Fibroblast of the conjunctiva (primary cell): ENCODE measurements around the gene SUPT3H.

Source experiments
- DNase-seq: peaks from one replicate; pipeline ENCODE4 v3.0.0-alpha.2; 2010; ENCODE audit warnings: low read depth

Gene SUPT3H

DNA sequence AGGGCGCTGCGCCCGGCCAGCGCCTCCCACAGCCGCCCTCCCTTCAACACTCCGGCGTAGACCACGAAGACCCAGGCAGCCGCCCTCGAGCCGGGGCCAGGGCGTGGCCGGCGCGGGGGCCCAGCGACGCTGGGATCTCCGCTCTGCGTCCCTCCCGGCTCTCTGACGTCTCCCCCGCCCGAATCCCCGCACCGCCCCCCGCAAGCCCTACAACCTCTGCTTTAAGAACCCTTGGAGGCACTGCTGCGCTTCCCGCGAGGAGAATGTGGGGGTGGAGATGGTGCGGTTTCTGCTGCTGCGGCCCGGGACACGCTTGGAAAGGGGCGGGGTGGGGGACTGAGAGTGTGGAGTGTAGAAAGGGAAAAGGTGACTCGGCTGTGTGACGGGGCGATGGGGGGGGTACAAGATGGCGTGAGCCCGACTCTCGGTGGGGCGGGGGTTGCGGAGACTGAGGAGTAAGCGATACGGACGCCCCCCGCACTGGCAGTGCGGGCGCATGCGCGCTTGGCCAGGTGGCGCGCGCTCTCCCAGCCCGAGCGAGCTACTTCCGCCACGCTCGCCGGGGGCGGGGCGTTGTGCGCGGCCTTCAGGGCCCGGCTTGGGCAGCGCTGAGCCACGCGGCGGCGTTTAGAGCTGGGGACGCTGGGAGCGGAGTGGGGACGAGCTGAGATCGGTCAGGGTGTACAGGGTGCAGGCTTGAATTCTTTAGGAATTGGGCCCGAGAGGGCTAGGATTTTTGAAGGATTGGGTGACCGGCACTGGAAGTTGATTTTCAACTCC is at the start of gene SUPT3H:
SUPT3H (minus strand) TSS at position 381 of the 780 bp plus-strand sequence.
- peak; percentile 92 for DNase-seq

GRCh38 chr6:45426251-45426650 is 48.5 kb upstream of the SUPT3H start:
- DNase-seq, result no peak

DNA sequence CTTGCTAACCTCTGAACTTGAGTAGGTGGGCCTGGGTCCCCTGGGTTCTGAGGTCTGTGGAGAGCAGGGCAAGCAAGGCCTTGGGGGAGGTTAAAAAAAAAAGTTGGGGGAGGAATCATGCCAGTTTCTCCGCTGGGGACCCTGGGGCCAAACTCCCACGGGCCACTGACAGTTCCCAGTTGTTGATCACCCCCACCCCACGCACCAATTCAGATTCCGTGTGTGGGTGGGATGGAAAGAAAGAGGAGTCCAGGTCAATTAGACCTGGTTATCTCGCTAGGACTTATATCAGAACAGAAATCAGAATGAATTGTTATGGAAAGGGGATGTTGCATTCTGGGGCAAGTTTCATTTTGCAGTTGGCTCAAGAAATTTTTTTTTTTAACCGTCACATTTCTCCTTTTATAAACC is 46.7 kb upstream of the SUPT3H start:
- DNase-seq, result no peak

DNA sequence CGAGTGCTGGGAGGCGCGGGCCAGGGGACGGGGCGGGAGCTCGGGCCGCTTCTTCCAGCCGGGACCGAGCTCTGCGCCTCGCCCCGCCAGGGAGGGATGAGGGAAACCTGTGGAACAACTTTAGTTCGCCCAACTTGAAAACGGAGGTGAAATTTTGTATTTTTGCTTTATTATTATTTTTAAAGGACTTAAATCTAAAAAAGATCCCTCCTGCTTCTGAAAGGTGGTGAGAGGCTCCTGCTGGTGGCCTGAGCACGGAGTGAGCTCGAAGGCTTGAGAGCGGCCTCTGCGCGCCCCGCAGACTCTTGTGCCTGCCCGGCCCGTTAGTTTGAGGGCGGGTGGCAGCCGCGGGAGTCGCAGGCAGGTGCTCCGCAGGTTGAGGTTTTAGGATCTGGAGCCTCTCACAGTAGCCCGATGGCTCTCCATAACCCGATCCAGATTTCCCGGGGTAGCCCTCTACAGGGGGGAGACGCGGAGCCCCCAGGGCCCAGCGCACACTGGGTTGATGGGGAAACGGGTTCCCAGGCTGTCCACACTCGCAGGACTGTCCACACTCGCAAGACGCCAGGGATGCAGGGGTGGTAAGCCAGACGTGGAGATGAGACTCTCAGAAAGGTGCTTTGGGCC is 46.2 kb upstream of the SUPT3H start:
- DNase-seq, result no peak

GRCh38 chr6:45423111-45423823 is 45.5 kb upstream of the SUPT3H start:
- DNase-seq, result no peak

DNA sequence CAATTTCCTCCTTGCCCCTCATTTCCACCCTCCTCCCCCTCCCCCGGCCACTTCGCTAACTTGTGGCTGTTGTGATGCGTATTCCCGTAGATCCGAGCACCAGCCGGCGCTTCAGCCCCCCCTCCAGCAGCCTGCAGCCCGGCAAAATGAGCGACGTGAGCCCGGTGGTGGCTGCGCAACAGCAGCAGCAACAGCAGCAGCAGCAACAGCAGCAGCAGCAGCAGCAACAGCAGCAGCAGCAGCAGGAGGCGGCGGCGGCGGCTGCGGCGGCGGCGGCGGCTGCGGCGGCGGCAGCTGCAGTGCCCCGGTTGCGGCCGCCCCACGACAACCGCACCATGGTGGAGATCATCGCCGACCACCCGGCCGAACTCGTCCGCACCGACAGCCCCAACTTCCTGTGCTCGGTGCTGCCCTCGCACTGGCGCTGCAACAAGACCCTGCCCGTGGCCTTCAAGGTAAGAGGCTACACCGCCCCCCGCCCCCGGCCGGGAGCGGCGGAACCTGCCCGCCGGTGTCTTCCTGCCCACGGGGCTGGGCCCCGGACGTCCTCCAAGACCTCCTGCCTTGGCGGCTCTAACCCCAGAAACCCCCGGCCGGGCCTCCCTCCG is 44.9 kb upstream of the SUPT3H start:
- no peak for DNase-seq

DNA sequence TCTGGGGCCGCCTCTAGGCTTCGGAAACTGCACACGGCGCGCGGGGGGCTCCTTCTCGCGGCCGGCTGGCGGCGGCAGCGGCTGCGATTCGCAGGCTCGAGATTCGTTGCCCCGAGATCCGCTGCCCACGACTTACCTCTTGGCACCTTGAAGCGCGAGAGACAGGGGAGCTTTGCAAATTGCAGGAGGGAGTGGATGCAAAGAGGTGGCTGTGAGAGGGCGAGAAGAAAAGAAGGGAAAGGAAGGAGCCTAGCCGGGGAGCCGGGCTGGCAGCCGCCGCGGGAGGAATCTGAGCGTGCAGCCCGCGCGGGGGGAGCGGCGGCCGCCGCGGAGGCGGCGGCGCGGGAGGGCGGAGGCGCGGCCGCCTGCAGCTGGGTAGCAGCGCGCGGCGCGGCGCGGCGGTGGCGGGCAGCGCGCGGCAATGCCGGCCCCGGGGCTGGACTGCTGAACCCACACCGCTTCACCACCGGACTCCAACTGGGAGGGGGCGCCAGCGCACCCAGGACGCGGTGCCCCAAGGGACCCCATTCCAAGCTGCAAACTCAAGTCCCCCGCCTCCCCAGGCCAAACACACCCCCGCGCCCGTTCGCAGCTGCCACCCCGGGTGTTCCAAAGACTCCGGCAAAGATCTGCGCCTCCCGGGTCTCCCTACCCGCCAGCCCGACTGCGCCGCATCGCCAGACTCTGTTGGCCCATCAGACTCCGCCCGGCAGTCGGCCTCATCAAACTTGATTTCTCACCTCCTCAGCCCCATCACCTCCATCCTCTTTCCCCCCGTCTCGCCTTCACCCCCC is 44.2 kb upstream of the SUPT3H start:
- no peak for DNase-seq

GRCh38 chr6:45420909-45421708 is 43.4 kb upstream of the SUPT3H start:
- no peak for DNase-seq

DNA sequence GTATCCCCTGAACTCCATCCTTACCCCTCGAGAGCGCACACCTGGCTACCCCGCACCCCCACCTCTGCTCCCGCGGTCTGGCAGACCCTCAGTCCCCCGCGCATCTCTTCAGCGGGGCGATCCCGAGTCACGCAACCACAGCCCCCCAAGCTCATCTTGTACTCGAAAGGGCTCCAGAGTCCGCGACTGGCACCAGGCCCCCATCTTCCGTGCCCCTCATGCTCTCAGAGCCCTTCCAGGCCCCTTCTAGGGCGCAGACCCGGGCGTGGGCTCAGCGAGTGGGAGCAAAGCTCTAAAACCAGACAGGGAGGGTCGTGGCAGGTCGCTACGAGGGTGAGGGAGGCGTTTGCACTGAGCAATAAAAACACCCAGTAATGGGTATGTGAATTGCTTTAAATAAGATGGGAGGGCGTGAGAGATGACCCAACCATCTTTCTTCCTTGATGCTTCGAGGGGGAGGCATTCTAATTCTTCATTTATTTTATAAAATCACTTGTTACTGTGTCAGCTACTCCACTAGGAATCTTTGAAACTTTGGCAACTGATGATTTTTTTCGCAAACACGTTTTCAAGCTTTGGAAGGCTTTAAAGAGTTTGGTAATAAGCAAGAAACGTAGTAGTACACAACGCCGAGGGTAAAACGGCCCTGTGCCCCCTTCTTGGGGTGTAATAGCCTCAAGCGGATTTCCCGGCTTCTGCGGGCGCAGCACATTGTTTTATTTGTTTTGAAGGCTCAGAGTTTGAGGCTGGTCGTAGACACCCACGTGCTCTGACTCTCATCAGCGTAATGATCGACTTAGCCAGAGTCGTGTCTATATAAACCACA is 42.6 kb upstream of the SUPT3H start:
- no peak for DNase-seq

- no peak for DNase-seq
Observed at GRCh38 chr6:45419571-45420082, 41.9 kb upstream of the SUPT3H start.

DNA sequence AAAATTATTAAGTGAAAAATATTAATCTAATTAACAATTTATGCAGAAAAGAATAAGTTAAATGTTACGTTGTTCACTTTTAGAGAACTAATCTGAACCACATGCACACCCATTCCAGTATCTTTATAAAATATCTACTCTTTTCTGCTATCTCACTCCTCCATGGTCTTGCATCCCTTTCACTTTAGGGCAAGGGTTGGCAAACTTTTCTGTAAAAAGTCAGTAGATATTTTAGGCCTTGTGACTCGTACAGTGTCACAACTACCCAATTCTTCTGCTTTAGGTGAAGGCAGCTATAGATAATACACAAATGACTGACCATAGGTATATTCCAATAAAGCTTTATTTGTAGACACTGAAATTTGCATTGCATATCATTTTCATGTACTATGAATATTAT is 39.7 kb upstream of the SUPT3H start:
- DNase-seq, result no peak

DNA sequence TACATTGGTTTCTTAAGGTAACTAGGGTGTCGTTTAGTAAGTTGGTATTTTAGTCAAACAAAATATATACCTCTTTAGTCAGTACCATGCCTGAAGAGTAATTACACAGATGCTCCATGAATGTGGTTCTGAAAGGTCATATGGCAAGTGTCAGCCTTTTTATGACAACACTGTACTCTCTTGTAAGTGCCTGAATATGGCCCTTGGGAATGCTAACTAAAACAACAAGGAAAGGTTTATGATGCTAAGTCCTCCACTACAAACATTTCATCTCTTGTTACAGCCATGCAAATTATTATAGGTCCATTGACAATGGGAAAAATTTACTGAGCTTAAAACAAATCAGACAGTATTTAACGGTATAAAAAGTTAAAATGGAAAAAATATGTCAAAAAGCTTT is 39.0 kb upstream of the SUPT3H start:
- no peak for DNase-seq

GRCh38 chr6:45415788-45416518 is 38.2 kb upstream of the SUPT3H start:
- DNase-seq, result no peak

DNA sequence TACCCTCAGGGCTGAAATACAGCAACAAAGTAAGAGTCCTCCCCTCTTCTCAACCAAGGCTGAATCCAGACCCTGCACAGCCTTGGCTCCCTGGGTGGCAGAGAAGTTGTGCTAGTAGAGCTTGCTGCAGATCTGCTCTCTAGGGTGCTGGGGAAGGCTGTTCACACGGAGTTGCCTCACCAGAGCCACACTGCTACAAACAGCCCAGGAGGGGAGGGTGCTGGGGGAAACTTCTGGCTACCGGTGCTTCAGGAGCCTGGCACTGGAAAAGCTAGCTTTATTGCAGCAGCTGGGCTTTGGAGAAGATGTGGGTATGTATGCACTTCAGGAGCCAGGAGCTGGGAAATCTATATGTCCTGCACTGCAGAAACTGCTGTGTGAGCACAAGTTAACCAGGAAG is 37.6 kb upstream of the SUPT3H start:
- no peak for DNase-seq

DNA sequence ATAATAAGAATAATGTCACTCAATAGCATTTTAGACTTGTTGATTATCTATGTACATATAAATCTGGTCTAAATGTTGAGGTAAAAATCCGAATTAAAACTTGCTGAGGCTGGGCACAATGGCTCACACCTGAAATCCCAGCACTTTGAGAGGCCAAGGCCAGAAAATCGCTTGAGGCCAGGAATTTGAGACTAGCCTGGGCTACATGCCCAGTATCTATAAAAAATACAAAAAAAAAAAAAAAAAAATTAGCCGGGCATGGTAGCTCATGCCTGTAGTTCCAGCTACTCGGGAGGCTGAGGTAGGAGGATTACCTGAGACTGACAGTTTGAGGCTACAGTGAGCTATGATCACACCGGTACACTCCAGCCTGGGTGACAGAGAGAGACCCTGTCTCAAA is 34.2 kb upstream of the SUPT3H start:
- no peak for DNase-seq

- no peak for DNase-seq
Observed at GRCh38 chr6:45400021-45400420, 22.3 kb upstream of the SUPT3H start.

DNA sequence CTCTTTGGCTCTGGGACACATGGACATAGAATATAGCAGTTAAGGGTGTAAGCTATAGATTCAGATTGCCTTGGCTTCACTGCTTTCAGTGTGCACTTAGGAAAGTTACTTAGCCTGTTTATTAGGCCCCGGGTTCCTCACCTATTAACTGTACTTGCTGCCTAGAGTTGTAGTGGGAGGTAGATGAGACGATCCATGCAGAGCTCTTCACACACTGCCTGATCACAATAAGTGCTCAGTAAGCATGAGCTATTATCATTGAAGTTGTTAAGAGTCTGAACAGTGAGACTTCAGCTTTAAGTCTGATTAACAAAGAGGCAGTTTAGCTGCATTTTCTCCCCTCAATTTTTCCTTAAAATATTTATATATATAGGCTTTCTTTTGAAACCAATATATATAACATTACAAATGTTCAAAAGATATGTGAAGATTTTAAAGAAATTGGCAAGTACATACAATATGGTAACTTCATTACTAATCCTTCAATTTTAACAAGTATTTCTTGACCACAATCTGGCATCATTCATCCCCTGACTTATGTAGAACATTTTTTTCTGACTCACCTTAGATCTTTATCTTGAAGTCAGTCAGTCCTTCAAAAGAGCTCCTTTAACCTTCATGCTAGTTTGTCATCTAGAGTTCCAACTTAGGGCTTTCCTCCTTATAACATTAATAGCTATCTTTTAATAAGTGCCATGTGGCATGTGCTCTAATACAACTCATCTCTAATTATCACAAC is 20.5 kb upstream of the SUPT3H start:
- no peak for DNase-seq

DNA sequence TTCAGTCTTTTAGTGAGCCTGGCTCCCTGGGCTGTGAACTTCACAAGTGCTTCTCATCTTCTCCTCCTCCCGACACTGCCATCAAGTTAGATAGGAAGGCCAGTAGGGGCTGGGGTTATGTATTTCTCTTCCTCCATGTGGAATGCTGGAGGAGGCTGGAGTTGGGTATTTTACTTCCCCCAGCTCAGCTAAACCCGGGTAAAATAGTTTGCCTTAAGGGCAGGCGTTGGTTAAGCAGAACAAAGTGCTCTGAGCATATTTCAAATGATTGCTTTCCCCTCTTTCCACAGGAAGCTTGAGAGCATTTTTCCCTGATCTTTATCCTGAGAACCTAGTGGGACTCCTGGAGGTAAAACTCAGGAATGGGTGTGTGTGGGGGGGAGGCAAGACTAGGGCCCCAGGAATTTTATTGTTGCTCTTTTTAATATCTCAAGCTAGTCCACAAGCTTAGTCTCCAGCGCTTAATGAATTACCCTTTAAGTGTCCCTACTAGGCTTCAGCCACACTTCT is 16.9 kb upstream of the SUPT3H start:
- DNase-seq, result no peak
